IPS DF 4.7 (cell line): Measurements from ENCODE around the gene CDK18.

Source experiments
- DNase-seq: peaks from one replicate; pipeline ENCODE4 v3.0.0-alpha.2; 2013; ENCODE audit warnings: low spot score; ENCODE audit errors: extremely low read depth

CDK18 gene

GRCh38 chr1:205536759-205537361 lies 32.4 kb downstream of the CDK18 start:
- DNase-seq, result no peak

GRCh38 chr1:205537386-205538018 lies 33.0 kb downstream of the CDK18 start:
- DNase-seq, result no peak

GRCh38 chr1:205538235-205538840 lies 33.9 kb downstream of the CDK18 start:
- no peak for DNase-seq

- no peak for DNase-seq
Observed at GRCh38 chr1:205541161-205541886, 36.9 kb downstream of the CDK18 start.

- DNase-seq, result no peak
Observed at GRCh38 chr1:205542367-205542766, 37.9 kb downstream of the CDK18 start.

GRCh38 chr1:205543351-205544301 lies 39.2 kb downstream of the CDK18 start:
- DNase-seq, result no peak

- no peak for DNase-seq
Observed at GRCh38 chr1:205545001-205545919, 40.8 kb downstream of the CDK18 start.

- DNase-seq, result no peak
Observed at GRCh38 chr1:205545991-205546390, 41.5 kb downstream of the CDK18 start.

GRCh38 chr1:205546541-205546940 lies 42.1 kb downstream of the CDK18 start:
- DNase-seq, result no peak

- DNase-seq, result no peak
Observed at GRCh38 chr1:205547936-205548827, 43.7 kb downstream of the CDK18 start.

- DNase-seq, result no peak
Observed at GRCh38 chr1:205554026-205554811, 49.8 kb downstream of the CDK18 start.

GRCh38 chr1:205561501-205562203 lies 57.2 kb downstream of the CDK18 start:
- DNase-seq, result no peak

- DNase-seq, result no peak
Observed at GRCh38 chr1:205563927-205564441, 59.5 kb downstream of the CDK18 start.

- no peak for DNase-seq
Observed at GRCh38 chr1:205565799-205566198, 61.3 kb downstream of the CDK18 start.

- DNase-seq, result no peak
Observed at GRCh38 chr1:205567716-205568115, 63.2 kb downstream of the CDK18 start.

- no peak for DNase-seq
Observed at GRCh38 chr1:205568135-205568468, 63.6 kb downstream of the CDK18 start.
